Nephron (organoid): Measurements from ENCODE around the gene ABL1.

Experiments
- H3K27ac Mint-ChIP-seq, 3 experiments: 2 replicates each; pipeline ENCODE4 v1.8.0; 2020; ENCODE audit warnings: mixed read lengths in 3 of 3, mild to moderate bottlenecking in 2 of 3, moderate library complexity in 1 of 3
- H3K27me3 Mint-ChIP-seq: 2 replicates; pipeline ENCODE4 v1.8.0; 2021; ENCODE audit warnings: low read depth, mild to moderate bottlenecking, moderate library complexity, mixed read lengths
- H3K36me3 Mint-ChIP-seq: 2 replicates; pipeline ENCODE4 v1.8.0; 2020; ENCODE audit warnings: low read depth, mixed read lengths
- H3K4me1 Mint-ChIP-seq: 2 replicates; pipeline ENCODE4 v1.8.0; 2020; ENCODE audit warnings: mixed read lengths
- H3K4me3 Mint-ChIP-seq, 3 experiments: 2 replicates each; pipeline ENCODE4 v1.8.0; 2020; ENCODE audit warnings: mild to moderate bottlenecking in 3 of 3, mixed read lengths in 3 of 3, moderate library complexity in 2 of 3
- H3K9me3 Mint-ChIP-seq: 2 replicates; pipeline ENCODE4 v1.8.0; 2020; ENCODE audit warnings: mixed read lengths
- CTCF ChIP-seq, 3 experiments: fragments of 200-600 bp; sonication (generic); IDR thresholded peaks; one replicate each; pipeline ENCODE4 v1.5.0; 2021; ENCODE audit warnings: antibody characterized with exemption in 3 of 3; ENCODE audit not compliant: unreplicated experiment in 3 of 3

Gene ABL1

GRCh38 chr9:130854835-130855234, 19.8 kb downstream of the ABL1 start:
- TF ChIP-seq CTCF (IDR thresholded peaks at IDR 0.05; ENCODE audit: unreplicated experiment in 3 of 3): no peak
- H3K27ac Mint-ChIP-seq: no peak overlapping the region
- H3K9me3 Mint-ChIP-seq: no peaks in the 10 kb centered on the region
- H3K36me3 Mint-ChIP-seq: peaks cover 64% of the 10 kb centered on the region
- H3K4me1 Mint-ChIP-seq: peaks cover 32% of the 10 kb centered on the region
- no peaks in the 10 kb centered on the region for H3K27me3 Mint-ChIP-seq
- no peak overlapping the region for H3K4me3 Mint-ChIP-seq

GRCh38 chr9:130856474-130856873, 21.4 kb downstream of the ABL1 start:
- Mint-ChIP-seq H3K27me3 (no peaks in the 10 kb centered on the region), H3K36me3 (peaks cover 73% of the 10 kb centered on the region), H3K4me1 (peaks cover 43% of the 10 kb centered on the region), H3K9me3 (no peaks in the 10 kb centered on the region), H3K4me3 (no peak overlapping the region), H3K27ac (no peak overlapping the region)
- TF ChIP-seq CTCF (IDR thresholded peaks at IDR 0.05; ENCODE audit: unreplicated experiment in 3 of 3): no peak

- Mint-ChIP-seq H3K27me3 (no peaks in the 10 kb centered on the region), H3K4me1 (peaks cover 55% of the 10 kb centered on the region), H3K4me3 (peak overlapping the region in 1 of 3 experiments; percentile 40), H3K36me3 (peaks cover 79% of the 10 kb centered on the region), H3K27ac (peak overlapping the region; percentile 30 to 78 (median 67)), H3K9me3 (no peaks in the 10 kb centered on the region)
- no peak for TF ChIP-seq CTCF (IDR thresholded peaks at IDR 0.05; ENCODE audit: unreplicated experiment in 3 of 3)
These were observed 23.0 kb downstream of the ABL1 start for GRCh38 chr9:130857864-130858738.

GRCh38 chr9:130858739-130859705, 24.0 kb downstream of the ABL1 start:
- peak overlapping the region in 1 of 3 experiments; percentile 40 for H3K4me3 Mint-ChIP-seq
- no peaks in the 10 kb centered on the region for H3K27me3 Mint-ChIP-seq
- H3K27ac Mint-ChIP-seq: peak overlapping the region; percentile 33 to 78 (median 67)
- no peak for TF ChIP-seq CTCF (IDR thresholded peaks at IDR 0.05; ENCODE audit: unreplicated experiment in 3 of 3)
- H3K36me3 Mint-ChIP-seq: peaks cover 85% of the 10 kb centered on the region
- H3K9me3 Mint-ChIP-seq: no peaks in the 10 kb centered on the region
- H3K4me1 Mint-ChIP-seq: peaks cover 61% of the 10 kb centered on the region

GRCh38 chr9:130860458-130861316, 25.6 kb downstream of the ABL1 start:
- no peak overlapping the region for H3K4me3 Mint-ChIP-seq
- H3K9me3 Mint-ChIP-seq: no peaks in the 10 kb centered on the region
- H3K27ac Mint-ChIP-seq: peak overlapping the region; percentile 21 to 52 (median 28)
- no peaks in the 10 kb centered on the region for H3K27me3 Mint-ChIP-seq
- H3K4me1 Mint-ChIP-seq: peaks cover 61% of the 10 kb centered on the region
- peaks cover 77% of the 10 kb centered on the region for H3K36me3 Mint-ChIP-seq
- peak; percentile 12 to 36 (median 31) for TF ChIP-seq CTCF (IDR thresholded peaks at IDR 0.05; ENCODE audit: unreplicated experiment in 3 of 3)
